KOPT-K1 (cell line): ENCODE measurements around the gene CAMK1D.

Experiments used
- H3K27ac ChIP-seq: fragments of 200-600 bp; sonication (generic); 2 replicates; pipeline ENCODE4 v1.5.1; 2016; ENCODE audit warnings: antibody characterized with exemption, mild to moderate bottlenecking, low read depth, low read length; ENCODE audit not compliant: poor library complexity, severe bottlenecking
- H3K36me3 ChIP-seq: fragments of 200-600 bp; sonication (generic); 2 replicates; pipeline ENCODE4 v1.5.1; 2017; ENCODE audit warnings: antibody characterized with exemption, mild to moderate bottlenecking, low read length, moderate library complexity; ENCODE audit not compliant: insufficient read depth
- H3K9me3 ChIP-seq: fragments of 200-600 bp; sonication (generic); 2 replicates; pipeline ENCODE4 v1.5.1; 2017; ENCODE audit warnings: antibody characterized with exemption, low read length, mild to moderate bottlenecking; ENCODE audit not compliant: insufficient read depth, poor library complexity, severe bottlenecking

The CAMK1D gene

GRCh38 chr10:12577610-12578009 lies 228.3 kb downstream of the CAMK1D start:
- Histone ChIP-seq H3K36me3 (no peaks in the 10 kb centered on the region), H3K9me3 (peaks cover 11% of the 10 kb centered on the region), H3K27ac (no peak overlapping the region)

DNA sequence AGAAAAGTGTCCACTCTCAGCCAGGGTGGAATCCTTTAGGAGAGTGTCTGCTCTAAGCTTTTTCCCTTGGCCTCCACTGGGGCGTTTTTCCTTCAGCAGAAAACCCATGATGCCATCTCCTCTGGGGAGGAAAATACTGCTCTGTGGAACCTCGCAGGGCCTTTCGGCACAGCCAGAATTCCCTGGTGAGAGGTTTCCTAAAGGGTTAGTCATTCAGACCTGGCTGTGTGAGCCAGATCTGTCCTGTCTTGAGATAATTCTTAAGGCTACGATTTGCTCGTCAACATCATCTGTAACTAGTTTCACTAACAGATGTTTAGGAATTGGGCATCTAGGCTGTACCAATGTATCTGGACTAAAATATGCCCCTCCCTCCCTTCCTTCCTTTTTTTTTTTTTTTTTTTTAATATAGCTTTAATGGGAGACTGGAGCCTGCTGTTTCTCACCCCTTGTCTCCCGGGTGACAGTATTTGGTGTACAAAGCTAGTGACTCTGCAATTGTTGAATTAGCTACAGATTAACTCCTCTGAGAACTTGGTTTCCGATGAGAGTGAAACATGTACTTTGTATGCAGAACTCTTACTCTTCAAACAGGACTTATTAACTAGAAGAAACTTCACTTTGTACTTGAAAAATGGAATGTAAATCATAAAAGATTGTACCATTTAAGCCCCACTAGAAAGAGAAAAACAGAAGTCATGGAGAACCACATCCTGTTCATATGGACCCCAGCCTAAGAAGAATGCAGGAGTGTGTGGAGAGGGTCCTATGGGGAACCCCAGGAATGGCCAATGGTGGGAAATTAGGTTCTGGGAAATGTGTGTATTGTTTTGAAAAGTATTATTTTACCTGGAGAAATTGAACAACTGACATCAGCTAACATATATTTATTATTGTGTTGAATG lies 230.9 kb downstream of the CAMK1D start:
- Histone ChIP-seq H3K27ac (no peak overlapping the region), H3K9me3 (peaks cover 21% of the 10 kb centered on the region), H3K36me3 (no peaks in the 10 kb centered on the region)

- no peak overlapping the region for H3K27ac ChIP-seq
- H3K9me3 ChIP-seq = peaks cover 18% of the 10 kb centered on the region
- no peaks in the 10 kb centered on the region for H3K36me3 ChIP-seq
Measured at GRCh38 chr10:12583891-12584595, 234.7 kb downstream of the CAMK1D start.

- Histone ChIP-seq H3K27ac (peak overlapping the region; percentile 90), H3K36me3 (no peaks in the 10 kb centered on the region), H3K9me3 (peaks cover 18% of the 10 kb centered on the region)
Measured at GRCh38 chr10:12586741-12587140, 237.4 kb downstream of the CAMK1D start.

GRCh38 chr10:12587451-12587888 lies 238.1 kb downstream of the CAMK1D start:
- Histone ChIP-seq H3K9me3 (peaks cover 18% of the 10 kb centered on the region), H3K27ac (peak overlapping the region; percentile 90), H3K36me3 (no peaks in the 10 kb centered on the region)

GRCh38 chr10:12588091-12588860 lies 238.9 kb downstream of the CAMK1D start:
- peaks cover 18% of the 10 kb centered on the region for H3K9me3 ChIP-seq
- no peaks in the 10 kb centered on the region for H3K36me3 ChIP-seq
- peak overlapping the region; percentile 90 for H3K27ac ChIP-seq

DNA sequence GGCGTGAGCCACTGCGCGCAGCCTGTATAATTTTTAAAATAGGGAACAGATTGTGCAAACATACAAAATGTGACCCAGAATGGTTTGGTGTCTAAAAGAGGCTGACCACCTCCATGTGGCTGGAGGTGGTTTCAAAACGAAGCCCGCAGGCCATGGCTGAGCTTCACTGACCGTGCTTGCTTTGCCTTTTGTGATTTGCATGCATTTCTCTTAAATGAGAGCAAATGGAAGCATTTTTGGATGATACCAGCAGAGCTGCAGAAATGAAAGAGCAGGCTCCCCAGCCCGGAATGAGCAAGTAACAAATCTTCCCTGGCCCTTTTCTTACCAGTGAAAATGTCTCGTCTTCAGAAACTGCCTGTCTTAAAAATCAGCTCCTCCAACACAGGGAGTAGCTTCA lies 239.9 kb downstream of the CAMK1D start:
- Histone ChIP-seq H3K36me3 (no peaks in the 10 kb centered on the region), H3K9me3 (peaks cover 17% of the 10 kb centered on the region)

GRCh38 chr10:12589791-12590190 lies 240.4 kb downstream of the CAMK1D start:
- H3K9me3 ChIP-seq = peaks cover 12% of the 10 kb centered on the region
- H3K36me3 ChIP-seq = no peaks in the 10 kb centered on the region
- H3K27ac ChIP-seq = peak overlapping the region; percentile 90

More for the DNA sequence above, 239.9 kb downstream of the CAMK1D start:
- peak overlapping the region; percentile 90 for H3K27ac ChIP-seq

GRCh38 chr10:12590675-12591659 lies 241.6 kb downstream of the CAMK1D start:
- H3K27ac ChIP-seq = peak overlapping the region; percentile 90
- no peaks in the 10 kb centered on the region for H3K36me3 ChIP-seq
- H3K9me3 ChIP-seq = peaks cover 7% of the 10 kb centered on the region

DNA sequence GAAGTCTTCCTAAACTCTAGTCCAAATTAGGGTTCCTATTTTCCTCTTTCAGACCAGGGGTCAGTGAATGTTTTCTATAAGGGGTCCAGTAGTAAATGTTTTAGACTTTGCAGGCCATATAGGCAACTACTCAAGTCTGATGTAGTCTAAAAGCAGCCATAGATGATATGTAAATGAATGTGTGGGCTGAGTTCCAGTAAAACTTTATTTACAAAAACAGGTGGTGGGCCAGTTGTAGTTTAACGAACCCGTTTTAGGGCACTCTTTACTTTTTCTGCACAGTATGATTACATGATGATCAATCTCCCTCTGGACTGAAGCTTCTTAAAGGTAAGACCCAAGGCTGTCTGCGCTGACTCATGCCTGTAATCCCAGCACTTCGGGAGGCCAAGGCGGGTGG lies 243.6 kb downstream of the CAMK1D start:
- Histone ChIP-seq H3K36me3 (no peaks in the 10 kb centered on the region), H3K9me3 (peaks cover 13% of the 10 kb centered on the region), H3K27ac (peak overlapping the region; percentile 90)

- Histone ChIP-seq H3K9me3 (peaks cover 13% of the 10 kb centered on the region), H3K36me3 (no peaks in the 10 kb centered on the region), H3K27ac (peak overlapping the region; percentile 81)
Measured at GRCh38 chr10:12594448-12594944, 245.1 kb downstream of the CAMK1D start.

DNA sequence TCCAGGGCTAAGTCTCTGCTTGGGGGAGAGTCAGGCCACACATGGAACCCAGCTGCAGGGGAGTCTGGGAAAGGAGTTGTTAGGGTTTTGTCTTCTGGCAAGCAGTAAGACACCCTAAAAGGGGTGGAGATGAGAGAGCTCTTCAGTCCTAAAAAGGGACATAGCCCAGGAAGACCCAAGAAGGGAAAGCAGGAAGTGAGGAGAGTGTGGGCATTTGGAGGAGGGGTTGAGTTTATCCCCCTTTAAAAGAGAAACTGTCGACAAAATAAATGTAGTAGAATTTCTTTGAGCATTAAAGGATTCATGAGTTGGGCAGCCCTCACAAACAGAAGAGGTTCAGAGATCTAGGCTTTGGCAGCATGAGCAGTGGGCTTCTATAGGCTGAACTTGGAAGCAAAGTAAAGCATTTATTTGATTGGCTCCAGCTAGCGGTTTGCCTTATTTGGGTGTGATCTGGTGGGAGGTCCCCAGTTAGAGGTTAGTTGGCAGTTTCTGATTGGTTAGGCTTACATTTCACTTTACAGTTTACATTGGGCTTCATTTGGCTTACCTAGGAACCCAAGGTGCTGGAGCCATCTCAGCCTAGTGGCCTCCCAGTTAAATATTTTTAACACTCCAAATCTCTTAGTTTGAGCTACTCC lies 246.7 kb downstream of the CAMK1D start:
- H3K27ac ChIP-seq = peak overlapping the region; percentile 81
- H3K9me3 ChIP-seq = peaks cover 13% of the 10 kb centered on the region
- no peaks in the 10 kb centered on the region for H3K36me3 ChIP-seq

- Histone ChIP-seq H3K27ac (peak overlapping the region; percentile 81), H3K9me3 (peaks cover 13% of the 10 kb centered on the region), H3K36me3 (no peaks in the 10 kb centered on the region)
Measured at GRCh38 chr10:12597176-12597575, 247.8 kb downstream of the CAMK1D start.
